CD4-positive, alpha-beta T cell treated with Interleukin-12 subunit alpha and Interleukin-12 subunit beta, for 1 hour (primary cell): ENCODE measurements around the gene HTR3D.
"Not testable (repeated sequence)": the region's sequence is repeated elsewhere in the genome, so short reads cannot be mapped to it uniquely, and the experiment has no call there.

Experiments used
- DNase-seq: peaks from one replicate; pipeline ENCODE4 v3.0.0-alpha.2; 2020

HTR3D gene, protein sequence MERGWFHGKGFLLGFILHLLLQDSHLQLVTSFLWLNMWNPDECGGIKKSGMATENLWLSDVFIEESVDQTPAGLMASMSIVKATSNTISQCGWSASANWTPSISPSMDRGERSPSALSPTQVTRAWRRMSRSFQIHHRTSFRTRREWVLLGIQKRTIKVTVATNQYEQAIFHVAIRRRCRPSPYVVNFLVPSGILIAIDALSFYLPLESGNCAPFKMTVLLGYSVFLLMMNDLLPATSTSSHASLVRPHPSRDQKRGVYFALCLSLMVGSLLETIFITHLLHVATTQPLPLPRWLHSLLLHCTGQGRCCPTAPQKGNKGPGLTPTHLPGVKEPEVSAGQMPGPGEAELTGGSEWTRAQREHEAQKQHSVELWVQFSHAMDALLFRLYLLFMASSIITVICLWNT

DNA sequence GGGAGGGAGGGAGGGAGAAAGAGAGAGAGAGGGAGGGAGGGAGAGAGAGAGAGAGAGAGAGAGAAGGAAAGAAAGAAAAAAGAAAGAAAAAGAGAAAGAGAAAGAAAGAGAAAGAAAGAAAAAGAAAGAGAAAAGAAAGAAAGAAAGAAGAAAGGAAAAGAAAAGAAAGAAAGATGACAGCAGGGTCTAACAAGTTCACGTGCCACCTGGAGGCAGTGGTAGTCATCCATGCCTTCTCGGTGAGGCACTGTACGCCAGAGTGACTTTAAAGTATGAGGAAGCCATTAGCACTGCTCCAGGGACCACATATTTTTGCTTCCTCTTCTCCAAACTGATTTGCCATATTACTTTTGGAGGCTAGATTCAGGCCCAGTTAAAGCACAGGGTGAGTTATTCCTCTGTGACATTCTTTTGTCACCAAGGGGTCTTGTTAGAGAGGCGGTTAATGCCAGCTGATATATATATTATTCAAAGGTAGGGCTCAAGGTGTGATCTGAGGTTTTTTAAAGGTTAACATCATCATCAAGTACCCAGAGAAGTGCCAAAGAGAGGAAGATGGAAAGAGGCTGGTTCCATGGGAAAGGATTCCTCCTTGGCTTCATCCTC lies at the start of gene HTR3D:
Gene HTR3D (plus strand): TSS at position 556 of the 606 bp plus-strand sequence. CDS start 0 bp downstream, at position 556.
- no peak for DNase-seq

DNA sequence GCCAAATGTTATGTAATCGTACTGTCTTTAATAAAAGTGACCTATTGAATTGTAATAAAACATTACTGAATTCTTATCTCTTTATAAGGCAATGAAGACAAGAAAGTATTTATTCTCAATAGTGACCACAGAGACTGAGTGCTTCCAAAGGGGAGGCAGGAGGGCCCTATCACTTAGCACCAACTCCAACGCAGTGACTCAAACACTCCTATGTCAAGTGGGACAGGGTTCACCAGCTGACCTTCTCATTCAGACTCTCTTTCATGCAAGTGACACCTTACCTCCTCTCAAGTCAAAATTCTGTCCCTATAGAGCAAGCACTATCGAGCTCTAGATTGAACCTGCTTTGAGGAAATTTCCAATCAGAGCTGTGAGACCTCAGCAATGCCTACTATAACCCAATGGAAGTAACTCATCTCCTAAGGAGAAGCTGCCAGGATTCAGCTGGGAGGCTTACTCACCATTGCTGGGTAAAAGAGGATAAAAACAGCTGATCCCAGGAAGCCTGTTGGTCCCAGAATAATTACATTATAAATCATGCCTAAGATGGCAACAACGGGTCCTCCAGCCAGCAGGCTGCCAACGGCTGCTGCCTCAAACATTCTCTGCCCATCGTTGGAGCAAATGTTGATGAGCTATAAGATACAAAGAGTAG lies 49.4 kb upstream of the HTR3D start:
- no peak for DNase-seq

DNA sequence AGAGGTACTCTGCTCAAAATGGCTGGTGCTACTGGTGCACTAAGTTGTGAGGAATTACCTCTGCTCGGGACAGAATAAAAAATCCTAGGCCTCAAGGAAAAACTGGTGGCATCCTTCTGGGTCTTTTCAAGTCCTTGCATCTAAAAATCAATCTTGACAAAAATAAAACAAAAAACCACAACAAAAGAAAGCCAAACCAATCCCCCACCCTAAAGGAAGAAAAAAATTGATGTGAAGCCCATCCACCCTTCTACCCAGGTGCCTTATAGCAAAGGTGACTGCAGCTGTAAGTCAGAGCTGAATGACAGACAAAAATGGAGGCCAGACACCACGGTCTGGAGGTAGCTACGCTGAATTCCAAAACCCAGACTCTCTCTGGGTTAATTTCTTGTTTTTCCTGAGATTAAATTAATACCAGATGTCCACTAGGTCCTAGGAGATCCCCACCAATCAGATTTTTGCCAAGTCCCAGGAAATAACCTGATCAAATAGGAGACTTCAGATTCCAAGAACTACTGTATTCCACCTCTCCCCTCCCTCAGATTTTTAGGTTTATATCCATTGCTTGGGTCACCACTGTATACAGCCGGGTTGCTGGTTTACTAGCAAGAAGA lies 47.3 kb upstream of the HTR3D start:
- no peak for DNase-seq

DNA sequence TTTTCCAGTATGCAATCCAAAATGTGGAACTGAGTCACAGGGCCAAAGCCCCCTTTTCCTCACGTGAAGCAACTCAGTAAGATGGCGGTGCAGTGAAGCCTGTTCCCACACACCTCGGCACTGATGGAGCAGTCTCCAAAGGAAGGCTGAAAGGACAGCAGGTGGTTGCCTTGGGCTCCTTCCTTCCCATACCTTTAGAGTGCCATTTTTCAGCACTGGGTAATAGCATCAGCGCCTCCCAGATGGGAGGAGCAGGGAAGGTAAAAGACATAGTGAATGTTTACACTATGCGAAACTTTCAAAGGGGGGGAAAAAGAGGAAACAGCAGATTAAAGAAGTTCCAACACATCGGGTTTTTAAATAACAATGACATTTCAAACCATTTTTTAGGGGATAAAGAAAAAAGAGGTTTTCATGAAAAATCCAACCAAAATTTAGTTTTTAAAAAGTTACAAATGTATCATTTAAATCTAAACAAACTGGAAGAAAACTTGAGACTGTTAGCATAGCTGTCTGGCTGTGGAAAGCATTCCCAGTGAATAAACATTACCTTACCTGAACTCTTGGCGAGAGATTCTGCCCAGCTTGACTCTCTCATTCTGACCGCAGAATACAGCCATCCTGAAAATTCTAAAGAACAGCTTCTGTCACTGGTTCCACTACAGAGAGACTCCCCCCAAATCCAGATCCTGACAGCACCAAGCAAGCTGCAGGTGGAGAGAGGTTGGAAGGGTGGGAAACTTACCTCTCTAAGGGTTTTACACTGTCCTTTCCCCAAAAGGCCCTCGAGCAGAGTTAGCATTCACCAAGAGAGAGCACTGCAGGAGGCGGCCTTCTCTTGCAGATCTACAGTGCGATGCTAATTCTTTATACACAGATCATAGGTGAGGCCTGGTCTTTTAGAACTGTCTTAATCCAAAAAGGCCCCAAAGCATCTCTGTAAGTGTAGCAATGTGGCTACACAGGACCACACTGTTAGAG lies 46.5 kb upstream of the HTR3D start:
- DNase-seq, result no peak

DNA sequence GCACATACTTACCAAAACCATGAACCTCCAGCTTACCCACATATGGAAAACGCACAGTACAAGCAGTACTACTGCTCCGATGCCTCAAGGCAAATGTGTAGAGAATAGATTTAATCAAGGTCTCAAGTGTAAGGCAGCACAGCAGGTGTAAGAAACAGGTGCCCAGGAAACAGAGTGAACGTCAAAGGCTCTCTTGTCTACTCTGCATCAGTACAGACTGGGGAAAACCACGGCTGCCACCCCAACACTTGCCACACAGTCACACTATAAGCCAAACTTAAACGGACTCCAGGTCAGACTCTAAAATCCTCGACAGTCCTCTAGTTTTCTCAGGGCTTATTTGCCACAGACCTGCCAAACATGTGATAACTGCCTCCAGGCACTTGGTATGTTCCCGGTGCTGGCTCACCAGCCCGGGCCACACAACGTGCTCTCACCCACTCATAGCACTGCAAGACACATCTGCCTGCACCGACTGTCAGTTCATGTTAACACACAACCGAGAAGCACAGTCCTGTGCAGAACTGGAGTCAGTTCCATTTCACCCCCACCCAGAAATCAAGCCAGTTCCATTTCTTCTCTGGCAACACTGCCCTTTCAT lies 44.4 kb upstream of the HTR3D start:
- no peak for DNase-seq

DNA sequence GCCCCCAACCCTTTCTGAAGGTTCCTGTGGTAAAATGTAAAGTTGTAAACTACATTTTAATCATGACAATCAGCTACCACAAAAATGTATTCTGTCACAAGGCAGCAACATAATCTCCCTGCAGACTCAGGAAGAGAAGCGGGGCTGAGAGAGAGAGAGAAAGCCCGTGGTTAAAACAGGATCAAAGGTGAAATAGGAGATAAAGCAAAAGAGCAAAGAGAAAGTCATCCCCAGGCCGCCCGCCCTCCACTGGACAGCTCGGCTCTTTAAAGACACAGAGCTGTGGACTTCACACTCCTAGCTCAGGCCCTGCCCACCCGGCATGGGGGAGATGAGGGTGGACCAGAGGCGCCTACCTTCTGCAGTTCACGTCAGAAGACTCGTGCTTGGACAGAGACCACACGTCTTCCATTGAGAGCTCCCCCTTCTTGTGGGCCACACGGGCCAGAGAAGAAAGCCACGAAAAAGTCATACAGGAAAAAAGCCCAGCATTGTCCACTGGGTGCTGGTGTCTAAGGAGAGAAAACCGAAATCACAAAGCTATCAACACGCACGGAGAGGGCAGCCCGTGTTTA lies 43.2 kb upstream of the HTR3D start:
- DNase-seq, result no peak

DNA sequence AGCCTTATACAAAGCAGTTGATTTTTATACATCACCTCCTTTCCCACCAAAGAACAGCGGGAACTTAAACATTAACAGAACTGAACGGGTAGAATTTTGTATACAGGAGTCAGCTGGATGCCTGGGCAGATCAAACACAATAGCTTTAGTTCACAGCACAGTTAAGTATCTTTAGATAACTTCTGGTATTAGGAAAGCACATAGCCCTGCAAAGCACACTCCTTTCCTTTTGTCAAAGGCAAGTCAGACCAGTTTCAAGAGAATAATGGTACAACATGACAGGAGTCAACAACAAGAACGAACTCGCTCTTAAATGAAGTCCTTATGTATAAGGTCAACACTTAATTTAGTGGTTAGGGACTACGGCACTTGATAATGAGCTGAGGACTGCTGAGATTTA lies 40.1 kb upstream of the HTR3D start:
- no peak for DNase-seq

DNA sequence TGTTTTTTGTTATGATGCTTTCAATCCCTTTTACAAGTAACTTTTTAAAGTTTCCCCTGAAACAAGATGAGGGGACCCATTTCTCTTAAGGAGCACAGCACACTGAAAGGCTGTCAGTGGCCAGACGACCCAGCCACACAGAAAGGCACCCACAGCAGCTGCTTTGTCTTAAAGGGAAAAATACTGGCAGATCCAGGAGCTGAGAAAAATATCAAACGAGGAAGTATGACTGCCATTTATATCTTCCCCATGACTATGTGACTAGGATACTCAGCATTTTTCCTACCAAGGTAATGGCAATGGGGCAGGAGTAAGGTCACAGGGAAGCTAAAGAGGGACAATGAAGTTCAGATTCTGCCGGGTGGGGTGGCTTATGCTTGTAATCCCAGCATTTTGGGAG lies 29.8 kb upstream of the HTR3D start:
- DNase-seq, result no peak

DNA sequence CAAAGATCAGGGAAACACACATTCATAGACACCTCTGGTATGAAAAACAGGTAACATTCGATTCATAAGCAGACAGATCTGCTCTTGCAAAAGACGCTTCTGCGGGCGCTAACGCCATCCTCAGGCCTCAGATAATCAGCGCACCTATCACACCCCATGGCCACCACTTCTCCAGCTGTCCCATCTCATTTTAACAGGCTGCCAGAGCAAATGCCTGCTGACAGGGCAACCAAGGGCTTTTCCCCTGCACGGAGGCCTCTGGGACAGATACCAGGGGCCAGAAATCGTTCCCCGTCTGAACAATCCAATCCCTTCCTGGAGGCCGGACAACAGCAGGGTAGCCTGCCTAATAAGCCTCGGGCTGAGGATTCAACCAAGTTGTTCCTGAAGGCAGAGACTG lies 29.1 kb upstream of the HTR3D start:
- no peak for DNase-seq

DNA sequence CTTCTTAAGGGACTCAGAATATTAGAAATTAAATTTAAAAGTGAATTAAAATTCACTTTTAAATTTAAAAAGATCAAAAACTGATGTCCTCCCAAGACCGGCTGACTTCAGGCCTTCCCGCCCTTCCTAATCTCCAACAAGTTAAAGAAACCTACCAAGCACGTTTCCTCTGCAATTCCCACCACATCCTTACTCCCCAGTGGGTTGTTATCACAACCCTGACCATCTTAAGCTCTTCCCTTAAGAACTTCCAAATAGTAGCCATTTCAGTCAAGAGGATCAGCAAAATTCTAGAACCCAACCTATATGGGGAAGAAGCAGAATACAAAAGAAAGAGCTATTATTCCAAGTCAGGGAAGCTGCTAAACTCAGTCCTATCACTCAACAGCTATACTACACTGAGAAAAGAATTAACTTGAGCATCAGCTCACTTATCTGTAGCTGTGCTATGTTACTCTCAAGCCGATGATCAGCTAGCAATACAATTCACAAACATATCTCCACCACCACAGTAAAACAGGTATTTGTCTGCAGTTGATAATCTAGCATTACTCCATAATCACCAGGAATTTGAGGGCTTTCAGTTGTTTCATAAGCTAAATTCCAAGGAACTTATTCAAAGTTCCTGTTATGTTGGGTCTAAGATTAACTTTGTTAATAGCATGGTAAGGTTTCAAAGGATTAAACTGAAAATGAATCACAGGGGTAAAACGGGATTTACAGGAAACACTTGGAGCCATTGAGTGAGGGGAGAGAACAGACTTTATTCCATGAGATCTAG lies 28.2 kb upstream of the HTR3D start:
- no peak for DNase-seq

DNA sequence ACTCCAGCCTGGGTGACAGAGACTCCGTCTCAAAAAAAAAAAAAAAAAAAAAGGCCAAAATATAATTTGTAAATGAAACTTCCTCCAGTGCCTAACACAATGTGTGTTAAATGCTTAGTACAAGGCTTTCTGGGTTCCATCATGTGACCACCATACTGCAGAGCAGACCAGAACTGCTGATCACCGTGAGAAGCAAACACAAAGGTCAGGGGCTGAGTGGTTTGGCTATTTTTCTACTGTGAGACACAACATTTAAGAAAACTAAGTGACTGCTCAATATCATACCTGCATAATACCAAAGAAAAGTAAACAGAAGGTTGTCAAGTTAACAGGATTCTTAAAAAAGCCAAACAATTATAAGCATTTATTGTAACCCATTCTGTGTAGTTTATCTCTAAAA lies 27.1 kb upstream of the HTR3D start:
- no peak for DNase-seq

DNA sequence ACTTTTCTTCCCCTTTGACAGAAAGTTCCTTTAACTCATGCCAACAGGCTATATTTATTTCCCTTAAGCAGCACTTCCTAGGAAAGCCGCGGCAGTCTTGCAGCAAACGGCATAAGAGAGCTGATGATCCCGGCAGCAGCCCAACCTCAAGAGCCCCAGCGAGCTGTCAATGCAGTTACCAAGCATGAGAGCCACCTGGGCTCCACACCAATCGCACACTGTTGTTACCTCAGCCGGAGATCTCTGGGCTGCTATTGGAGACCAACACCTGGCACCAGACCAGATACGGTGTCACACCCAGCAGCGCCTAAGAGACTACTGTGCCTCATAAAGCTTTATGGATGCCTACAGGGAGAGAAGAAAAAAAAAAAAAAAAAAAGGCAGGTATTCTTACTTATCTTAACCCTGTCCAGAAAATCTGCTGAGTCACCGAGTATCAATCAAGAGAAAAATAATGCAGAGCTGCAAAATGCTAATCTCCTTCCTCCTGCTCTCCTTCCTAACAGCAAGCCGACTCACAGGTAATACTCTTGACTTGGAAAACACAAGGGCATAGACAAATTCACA lies 25.5 kb upstream of the HTR3D start:
- no peak for DNase-seq

DNA sequence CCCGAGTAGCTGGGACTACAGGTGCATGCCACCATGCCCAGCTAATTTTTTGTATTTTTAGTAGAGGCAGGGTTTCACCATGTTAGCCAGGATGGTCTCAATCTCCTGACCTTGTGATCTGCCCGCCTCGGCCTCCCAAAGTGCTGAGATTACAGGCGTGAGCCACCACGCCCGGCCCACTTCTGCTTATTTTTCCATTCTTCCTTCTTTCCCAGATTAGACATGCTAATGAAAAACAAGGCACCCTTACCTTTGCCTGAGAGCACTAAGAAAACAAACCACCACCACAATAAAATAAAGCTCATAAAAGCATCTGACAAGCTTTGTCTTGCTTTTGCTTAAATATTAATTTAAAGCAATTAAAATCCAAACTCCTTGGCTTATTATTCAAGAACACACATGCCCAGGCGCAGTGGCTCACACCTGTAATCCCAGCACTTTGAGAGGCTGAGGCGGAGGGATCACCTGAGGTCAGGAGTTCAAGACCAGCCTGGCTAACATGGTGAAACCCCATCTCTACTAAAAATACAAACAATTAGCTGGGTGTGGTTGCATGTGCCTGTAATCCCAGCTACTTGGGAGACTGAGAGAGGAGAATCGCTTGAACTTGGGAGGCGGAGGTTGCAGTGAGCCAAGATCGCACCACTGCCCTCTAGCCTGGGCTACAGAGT lies 24.3 kb upstream of the HTR3D start:
- not testable (repeated sequence) for DNase-seq

DNA sequence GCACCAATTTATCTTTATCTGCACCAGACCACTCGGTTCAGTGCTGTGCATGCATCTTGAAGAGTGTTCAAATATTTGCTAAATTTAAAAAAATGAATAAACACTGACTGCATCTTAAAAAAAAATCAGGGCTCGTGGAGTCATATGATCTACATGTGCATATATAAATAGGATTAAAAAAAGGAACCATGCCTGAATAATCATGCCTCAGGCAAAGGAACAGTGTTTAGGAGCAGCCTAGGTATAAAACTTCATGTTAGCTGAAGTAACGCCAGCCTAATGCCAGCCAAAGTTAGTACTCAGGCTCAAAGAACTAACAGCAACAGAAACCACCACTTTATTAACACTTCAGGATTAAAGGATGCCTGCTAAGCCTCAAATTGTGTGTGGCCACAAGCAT lies 23.4 kb upstream of the HTR3D start:
- no peak for DNase-seq

DNA sequence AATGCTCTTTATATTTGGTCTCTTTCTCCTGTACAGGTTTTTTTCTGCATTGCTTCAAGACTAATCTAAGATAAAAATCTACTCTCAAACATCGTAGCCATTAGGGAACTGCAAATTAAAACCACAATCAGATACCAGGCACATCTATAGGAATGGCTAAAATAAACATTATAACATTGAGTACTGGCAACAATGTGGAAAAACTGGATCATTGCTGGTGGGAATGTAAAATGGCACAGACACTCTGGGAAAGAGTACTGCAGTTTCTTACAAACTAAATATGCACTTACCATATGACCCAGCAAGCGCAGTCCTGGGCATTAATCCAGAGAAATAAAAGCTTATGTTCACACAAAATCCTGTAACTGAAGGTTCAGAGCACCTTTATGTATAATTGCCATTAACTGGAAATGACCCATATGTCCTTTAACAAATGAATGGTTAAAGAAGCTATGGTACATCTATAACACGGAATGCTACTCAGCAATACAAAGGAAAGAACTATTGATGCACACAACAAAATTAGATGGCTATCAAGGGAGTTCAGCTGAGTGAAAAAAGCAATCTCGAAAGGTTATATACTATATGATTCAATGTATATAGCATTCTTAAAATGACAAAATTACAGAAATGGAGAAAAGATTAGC lies 20.2 kb upstream of the HTR3D start:
- no peak for DNase-seq

DNA sequence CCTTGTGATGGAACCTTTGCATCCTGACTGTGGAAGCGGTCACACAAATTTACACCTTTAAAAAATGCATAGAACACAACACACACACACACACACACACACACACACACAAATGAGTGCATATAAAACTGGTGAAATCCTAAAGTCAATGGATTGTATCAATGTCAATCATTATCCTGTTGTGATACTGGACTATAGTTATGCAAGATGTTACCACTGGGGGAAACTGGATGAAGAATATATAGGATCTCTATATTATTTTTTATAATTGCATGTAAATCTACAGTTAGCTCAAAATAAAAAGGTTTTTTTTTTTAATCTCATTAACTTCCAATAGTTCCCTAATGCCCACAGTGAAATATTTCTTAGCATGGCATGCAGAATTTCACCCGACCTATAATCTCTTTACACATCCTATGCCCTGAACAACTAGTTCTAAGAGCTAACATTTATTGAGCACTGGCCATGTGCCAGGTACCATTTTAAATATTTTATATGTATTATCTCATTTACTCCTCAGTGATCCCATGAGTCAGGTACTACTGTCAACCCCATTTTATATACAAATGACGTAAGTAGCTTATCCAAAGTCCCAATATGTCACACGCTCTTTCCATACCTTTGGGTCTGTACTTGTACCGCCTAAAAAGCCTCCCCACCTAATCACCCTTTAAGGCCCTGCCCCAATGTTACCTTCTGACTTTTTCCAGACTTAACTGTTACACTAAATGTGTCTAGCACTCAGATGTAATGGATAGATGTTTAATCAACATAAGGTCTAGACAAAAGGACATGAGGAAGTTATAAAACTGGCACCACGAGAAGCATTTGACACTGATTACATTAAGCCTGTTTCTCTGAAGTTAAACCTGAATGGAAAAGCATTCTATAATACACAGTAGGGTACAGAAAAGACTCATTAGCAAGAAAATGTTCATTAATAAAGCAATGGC lies 19.3 kb upstream of the HTR3D start:
- no peak for DNase-seq

DNA sequence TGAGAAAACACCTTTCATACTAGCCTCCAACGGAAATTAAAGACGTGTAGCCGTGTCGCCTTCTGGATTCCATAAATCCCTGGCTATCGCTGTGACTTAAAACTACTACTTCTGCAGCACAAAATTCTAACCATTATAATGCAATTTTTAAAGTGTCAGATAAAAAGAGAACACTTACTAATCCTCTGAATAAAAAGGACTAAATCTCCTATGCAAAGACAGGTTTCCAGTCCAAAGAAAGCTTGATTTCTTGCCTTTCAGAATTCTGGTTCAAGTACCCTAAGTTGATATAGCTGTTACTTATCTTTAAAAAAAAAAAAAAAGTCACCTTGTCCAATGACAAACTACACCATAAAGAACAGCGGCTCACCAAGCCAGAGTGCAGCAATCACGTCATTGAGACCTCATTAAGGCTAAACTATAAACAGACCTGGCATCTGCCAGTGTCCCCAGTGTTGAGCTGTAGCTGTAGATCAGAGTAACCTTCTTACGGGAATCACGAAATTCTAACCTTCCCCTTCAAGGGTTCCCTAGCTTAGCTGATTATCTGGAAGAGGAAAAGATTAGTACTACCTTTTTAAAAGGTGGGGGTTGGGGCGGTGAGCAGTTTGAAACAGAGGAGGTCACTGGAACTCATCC lies 16.0 kb upstream of the HTR3D start:
- DNase-seq, result no peak

DNA sequence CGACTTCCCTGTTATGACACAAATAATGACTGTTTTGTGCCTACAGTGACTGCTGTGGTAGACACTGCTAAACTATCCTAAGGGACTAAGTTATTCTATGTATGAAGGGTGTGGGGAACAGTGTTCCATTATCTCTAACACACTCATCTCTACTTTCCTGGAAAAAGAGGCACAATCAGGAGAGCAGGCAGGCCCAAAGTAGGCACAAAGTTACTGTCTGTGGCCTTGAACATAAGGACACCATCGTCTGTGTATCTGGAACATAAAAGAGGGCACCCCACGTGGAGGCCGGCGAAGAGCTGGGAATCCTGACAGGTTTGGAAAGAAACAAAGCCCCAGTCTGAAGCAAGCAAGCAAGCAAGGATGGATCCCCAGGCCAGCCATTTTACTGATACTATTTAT lies 15.4 kb upstream of the HTR3D start:
- DNase-seq, result no peak
